RWPE1 (cell line): ENCODE results near the gene EIF2AK2.

ENCODE experiments used
- CTCF ChIA-PET: fragments of 350-600 bp; sonication (Branson Sonifier 250); formaldehyde crosslinking; extraction: SDS; loops from one replicate; lab custom pipeline; 2021; lab: Yijun Ruan, JAX
- POLR2A ChIA-PET: fragments of 400-600 bp; formaldehyde crosslinking; extraction: SDS; loops from one replicate; lab custom pipeline; 2020; ENCODE audit warnings: antibody characterized with exemption; ENCODE audit not compliant: low non-redundant PET; lab: Yijun Ruan, JAX
- DNase-seq: peaks from one replicate; pipeline ENCODE4 v3.0.0; 2012; ENCODE audit warnings: low spot score
- H3K27ac ChIP-seq: fragments of 450-650 bp; 2 replicates; pipeline ENCODE4 v1.5.1; 2017
- TF ChIP-seq, protein P1 (sequence below): fragments of 450-650 bp; conservative IDR thresholded peaks from 2 replicates; pipeline ENCODE4 v1.5.1; 2017; ENCODE audit warnings: low read depth, mild to moderate bottlenecking

EIF2AK2 gene

DNA sequence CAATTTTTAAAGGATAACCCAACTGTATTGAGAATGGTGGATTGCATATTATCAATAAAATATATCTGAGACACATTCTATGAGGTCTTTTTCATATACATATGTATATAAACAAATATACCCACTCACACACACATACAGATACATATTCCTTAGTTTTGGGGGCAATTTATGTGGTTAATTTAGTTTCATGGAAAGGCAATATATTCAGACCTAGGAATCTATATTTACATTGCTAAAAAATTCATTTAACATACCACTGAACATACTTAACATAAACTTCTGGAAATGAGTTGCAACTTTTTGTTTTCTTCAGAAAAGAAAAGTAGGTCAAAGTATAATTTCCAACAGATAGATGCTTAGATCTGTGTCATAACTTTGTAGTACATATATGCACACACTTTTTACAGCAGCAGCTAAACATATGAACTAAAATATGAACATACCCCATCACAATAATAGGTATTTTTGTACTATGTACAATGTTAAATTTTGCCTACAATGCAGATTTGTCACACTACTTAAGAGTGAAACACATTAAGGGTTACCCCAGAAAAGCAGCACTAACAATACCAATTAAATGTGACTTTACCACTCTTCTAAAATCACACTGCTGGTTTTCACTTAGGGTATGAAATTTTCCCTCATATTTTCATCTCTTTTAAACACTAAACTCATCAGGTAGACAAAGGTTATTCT is 95.6 kb downstream of the EIF2AK2 start:
- no peak for DNase-seq
- no peak overlapping the region for H3K27ac ChIP-seq
- ChIA-PET CTCF (no interaction called here), POLR2A (no interaction called here)
- TF ChIP-seq, protein P1, sequence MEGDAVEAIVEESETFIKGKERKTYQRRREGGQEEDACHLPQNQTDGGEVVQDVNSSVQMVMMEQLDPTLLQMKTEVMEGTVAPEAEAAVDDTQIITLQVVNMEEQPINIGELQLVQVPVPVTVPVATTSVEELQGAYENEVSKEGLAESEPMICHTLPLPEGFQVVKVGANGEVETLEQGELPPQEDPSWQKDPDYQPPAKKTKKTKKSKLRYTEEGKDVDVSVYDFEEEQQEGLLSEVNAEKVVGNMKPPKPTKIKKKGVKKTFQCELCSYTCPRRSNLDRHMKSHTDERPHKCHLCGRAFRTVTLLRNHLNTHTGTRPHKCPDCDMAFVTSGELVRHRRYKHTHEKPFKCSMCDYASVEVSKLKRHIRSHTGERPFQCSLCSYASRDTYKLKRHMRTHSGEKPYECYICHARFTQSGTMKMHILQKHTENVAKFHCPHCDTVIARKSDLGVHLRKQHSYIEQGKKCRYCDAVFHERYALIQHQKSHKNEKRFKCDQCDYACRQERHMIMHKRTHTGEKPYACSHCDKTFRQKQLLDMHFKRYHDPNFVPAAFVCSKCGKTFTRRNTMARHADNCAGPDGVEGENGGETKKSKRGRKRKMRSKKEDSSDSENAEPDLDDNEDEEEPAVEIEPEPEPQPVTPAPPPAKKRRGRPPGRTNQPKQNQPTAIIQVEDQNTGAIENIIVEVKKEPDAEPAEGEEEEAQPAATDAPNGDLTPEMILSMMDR: no peak

DNA sequence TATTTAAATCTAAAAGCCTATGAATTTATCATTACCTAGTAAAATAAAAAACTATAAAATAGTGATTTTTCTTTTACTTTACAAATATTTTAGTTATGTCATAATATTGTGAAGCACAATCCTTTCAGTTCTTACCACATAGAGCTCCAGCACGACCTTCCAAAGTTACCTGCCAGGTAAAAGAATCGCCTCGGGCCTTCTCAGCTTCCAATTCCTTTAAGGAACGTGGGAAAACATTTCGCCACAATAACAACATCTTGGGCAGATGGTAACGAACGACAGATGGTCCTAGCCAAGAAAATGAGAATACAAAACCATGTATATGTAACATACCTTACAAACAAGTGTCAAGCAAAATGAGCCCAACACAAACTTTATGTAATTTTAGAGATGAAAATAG is 96.3 kb downstream of the EIF2AK2 start:
- POLR2A ChIA-PET: no interaction called here
- no peak for DNase-seq
- CTCF ChIA-PET: no interaction called here
- no peak overlapping the region for H3K27ac ChIP-seq
- TF ChIP-seq, protein P1: no peak

- ChIA-PET POLR2A (no interaction called here), CTCF (no interaction called here)
- no peak overlapping the region for H3K27ac ChIP-seq
- no peak for DNase-seq
- TF ChIP-seq, protein P1: no peak
These were observed 96.9 kb downstream of the EIF2AK2 start for GRCh38 chr2:37059841-37060240.

GRCh38 chr2:37052600-37053332 is 104.0 kb downstream of the EIF2AK2 start:
- peak; percentile 41 for DNase-seq
- H3K27ac ChIP-seq: no peak overlapping the region
- ChIA-PET POLR2A (no interaction called here), CTCF (no interaction called here)
- TF ChIP-seq, protein P1: no peak
